Endothelial cell of umbilical vein (primary cell): ENCODE measurements around the gene PNKD. TPM values are rescaled to one million over a fixed set of nuclear protein-coding genes. Genes with fewer than 3 reads are reported as not detected.

Experiments used
- BruUV-seq: library from RNA; stranded (reverse); fragments of 400-500 nt; replicated peaks from 2 replicates; lab custom pipeline; 2021; lab: Mats Ljungman, UMichigan
- CTCF ChIA-PET: fragments of 300-600, 350-600 bp; sonication (Branson Sonifier 250); formaldehyde crosslinking; loops from one replicate; lab custom pipeline; 2021; ENCODE audit warnings: antibody characterized with exemption, inconsistent platforms; lab: Charles Lee
- POLR2A ChIA-PET: fragments of 300-600, 350-600 bp; sonication (Branson Sonifier 250); formaldehyde crosslinking; loops from one replicate; lab custom pipeline; 2021; ENCODE audit warnings: antibody characterized with exemption, inconsistent platforms; lab: Charles Lee
- DNase-seq: peaks from one replicate; pipeline ENCODE4 v3.0.0-alpha.2; 2011; ENCODE audit warnings: low read depth, low spot score
- FAIRE-seq: peaks from 2 replicates; lab custom pipeline; 2011; peaks lifted over from hg19 to GRCh38; lab: Jason Lieb, UNC
- H2AFZ ChIP-seq: 2 replicates; pipeline ENCODE4 v1.6.0; 2012; ENCODE audit warnings: low read depth, low read length, control low read depth, inconsistent platforms
- H3K27ac ChIP-seq: 2 replicates; pipeline ENCODE4 v1.5.1; 2011; ENCODE audit warnings: low read depth, mild to moderate bottlenecking, control low read depth, low read length, moderate library complexity; ENCODE audit not compliant: insufficient read depth
- H3K27me3 ChIP-seq, 2 experiments: 2 replicates each; pipeline versions ENCODE4 v1.6.0 to v1.6.1; 2011; ENCODE audit warnings: low read length in 2 of 2, mixed read lengths in 1 of 2; ENCODE audit not compliant: control insufficient read depth in 2 of 2, insufficient read depth in 2 of 2
- H3K36me3 ChIP-seq, 2 experiments: 2 replicates in 1 of 2; 3 replicates in 1 of 2; pipeline ENCODE4 v1.5.1; 2011; ENCODE audit warnings: low read length in 2 of 2, mild to moderate bottlenecking in 1 of 2, moderate library complexity in 1 of 2; ENCODE audit not compliant: control insufficient read depth in 2 of 2, insufficient read depth in 2 of 2; ENCODE audit errors: extremely low read depth in 1 of 2
- H3K4me1 ChIP-seq: 3 replicates; pipeline ENCODE4 v1.5.1; 2011; ENCODE audit warnings: mild to moderate bottlenecking, low read length; ENCODE audit not compliant: control insufficient read depth, insufficient read depth; ENCODE audit errors: extremely low read depth
- H3K4me2 ChIP-seq: 2 replicates; pipeline ENCODE4 v1.6.1; 2011; ENCODE audit warnings: low read length, control low read depth, mixed read lengths; ENCODE audit not compliant: insufficient read depth
- H3K4me3 ChIP-seq, 3 experiments: fragments of 200-600 bp in 1 of 3; sonication (generic), shearing (Covaris generic) in 1 of 3; replicated peaks in 1 of 3; 2 replicates each; pipeline ENCODE4 v1.5.1; 2011 to 2016; ENCODE audit warnings: control low read depth in 3 of 3, low read length in 3 of 3, mild to moderate bottlenecking in 2 of 3, inconsistent platforms in 1 of 3, low read depth in 1 of 3, moderate library complexity in 1 of 3; ENCODE audit not compliant: insufficient read depth in 1 of 3
- H3K79me2 ChIP-seq: 2 replicates; pipeline ENCODE4 v1.6.0; 2012; ENCODE audit warnings: low read length, inconsistent platforms; ENCODE audit not compliant: control insufficient read depth, insufficient read depth
- H3K9ac ChIP-seq: replicated peaks from 2 replicates; pipeline ENCODE3; 2011; ENCODE audit warnings: low read length, control low read depth; ENCODE audit not compliant: insufficient read depth; ENCODE audit errors: extremely low read depth
- H3K9me1 ChIP-seq: replicated peaks from 3 replicates; pipeline ENCODE4 v1.6.0; 2011; ENCODE audit warnings: mild to moderate bottlenecking, low read length; ENCODE audit not compliant: control insufficient read depth, insufficient read depth; ENCODE audit errors: extremely low read depth
- H3K9me3 ChIP-seq: replicated peaks from 2 replicates; pipeline ENCODE4 v1.5.1; 2012; ENCODE audit warnings: low read length, inconsistent platforms; ENCODE audit not compliant: control insufficient read depth, insufficient read depth
- H4K20me1 ChIP-seq: replicated peaks from 2 replicates; pipeline ENCODE3; 2011; ENCODE audit warnings: mild to moderate bottlenecking, low read length; ENCODE audit not compliant: control insufficient read depth, insufficient read depth; ENCODE audit errors: extremely low read depth
- EZH2 ChIP-seq: IDR thresholded peaks from 2 replicates; pipeline ENCODE4 v1.6.1; 2012; ENCODE audit warnings: borderline replicate concordance, low read depth, mild to moderate bottlenecking, moderate library complexity, low read length, inconsistent platforms; ENCODE audit not compliant: severe bottlenecking
- FOS ChIP-seq: IDR thresholded peaks from 2 replicates; pipeline ENCODE4 v1.6.1; 2011; ENCODE audit warnings: mild to moderate bottlenecking, low read length, moderate library complexity, borderline replicate concordance; ENCODE audit not compliant: insufficient read depth
- JUN ChIP-seq: IDR thresholded peaks from 2 replicates; pipeline ENCODE4 v1.6.1; 2011; ENCODE audit warnings: borderline replicate concordance, low read depth; ENCODE audit not compliant: insufficient read length, insufficient read depth
- MYC ChIP-seq: IDR thresholded peaks from one replicate; pipeline ENCODE4 v1.6.1; 2011; ENCODE audit warnings: mild to moderate bottlenecking, low read depth, low read length
- POLR2A ChIP-seq: IDR thresholded peaks from 2 replicates; pipeline ENCODE4 v1.6.1; 2012; ENCODE audit warnings: low read depth, mild to moderate bottlenecking, control low read depth, low read length
- POLR2AphosphoS5 ChIP-seq: IDR thresholded peaks from 2 replicates; pipeline ENCODE4 v1.6.1; 2012; ENCODE audit warnings: low read depth, mild to moderate bottlenecking, control low read depth, low read length, moderate library complexity; ENCODE audit not compliant: insufficient read depth
- dilution Hi-C: fragments of 300-500 bp; cut with MboI; formaldehyde crosslinking; loops from one replicate; pipeline ENCODE4 v1.15.0; 2019; ENCODE audit warnings: low sequenced_read_pairs; ENCODE audit not compliant: extremely low pct_ligation_motif_present
- intact Hi-C: fragments of 100-400 bp; cut with micrococcal nuclease; formaldehyde crosslinking; loops from one replicate; pipeline ENCODE4 v1.10.0; 2022
- polyA plus RNA-seq, 4 experiments: library from polyadenylated mRNA; depleted of rRNA in 3 of 4; stranded (reverse) in 3 of 4; unstranded in 1 of 4; fragments of >200 nt; gene quantifications; 2 replicates each; pipeline versions ENCODE4 v1.2.1 to v1.2.3, GENCODE V29; 2011 to 2012; ENCODE audit warnings: missing spikeins in 1 of 4
- total RNA-seq: library from RNA; stranded (reverse); gene quantifications from 2 replicates; pipeline ENCODE4 v1.2.3, GENCODE V29; 2021
- TF ChIP-seq, protein P1 (sequence below), 2 donors: IDR thresholded peaks; 1 replicate in 1 of 2; 2 replicates in 1 of 2; pipeline ENCODE4 v1.5.1; 2011; ENCODE audit warnings: low read length in 2 of 2, mild to moderate bottlenecking in 2 of 2, moderate library complexity in 2 of 2, control low read depth in 1 of 2, inconsistent platforms in 1 of 2, low read depth in 1 of 2; ENCODE audit not compliant: insufficient read depth in 1 of 2; ENCODE audit errors: extremely low read depth in 1 of 2
- TF ChIP-seq, protein P2 (sequence below): IDR thresholded peaks from 2 replicates; pipeline ENCODE4 v1.6.1; 2011; ENCODE audit not compliant: insufficient read depth, insufficient read length

Gene PNKD
- total and polyA plus RNA-seq, 2 donors (not counting 3 experiments of a cell fraction or from before 2014, with no cell fraction given) = 56.1 to 88.3 TPM

DNA sequence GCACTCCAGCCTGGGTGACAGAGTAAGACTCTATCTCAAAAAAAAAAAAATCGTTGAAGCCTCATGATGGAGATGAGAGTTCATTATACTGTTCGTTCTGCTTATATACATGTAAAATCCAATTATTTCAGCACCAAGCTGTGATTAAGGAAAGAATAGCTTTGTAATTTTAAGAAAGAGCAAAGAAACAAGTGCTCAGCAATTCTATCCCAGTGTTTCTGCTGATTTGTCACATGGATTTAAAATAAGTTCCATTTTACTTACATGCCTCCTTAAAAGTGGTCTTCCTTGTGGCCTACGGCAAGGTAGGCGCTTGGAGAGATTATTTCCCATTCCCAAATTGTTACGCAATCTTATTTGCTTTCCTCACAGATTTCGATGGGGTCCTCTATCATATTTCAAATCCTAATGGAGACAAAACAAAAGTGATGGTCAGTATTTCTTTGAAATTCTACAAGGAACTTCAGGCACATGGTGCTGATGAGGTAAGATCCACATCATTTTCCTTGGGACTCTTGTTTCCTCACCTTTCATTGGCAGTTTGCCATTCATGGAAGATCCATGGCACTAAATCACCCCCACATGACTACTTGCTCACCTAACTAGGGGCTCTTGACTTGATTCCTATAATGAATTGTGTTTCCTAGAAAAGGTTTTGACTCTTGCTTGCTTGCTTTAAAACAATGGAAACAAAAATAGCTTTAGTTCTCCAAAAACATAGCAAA is 41.8 kb upstream of the PNKD start:
- Histone ChIP-seq H3K27ac (peak overlapping the region; percentile 70), H3K9me3 (no peaks in the 10 kb centered on the region), H3K9ac (peak overlapping the region; percentile 53), H3K79me2 (peaks cover 71% of the 10 kb centered on the region), H2AFZ (no peak overlapping the region), H3K9me1 (no peaks in the 10 kb centered on the region), H3K36me3 (peaks cover 27 to 44% of the 10 kb centered on the region in 2 experiments), H3K4me1 (peaks cover 34% of the 10 kb centered on the region), H3K4me2 (peak overlapping the region; percentile 86), H3K4me3 (no peak overlapping the region), H4K20me1 (no peaks in the 10 kb centered on the region), H3K27me3 (no peaks in the 10 kb centered on the region)
- TSS peak; percentile 98 for BruUV-seq
- peak; percentile 31 for FAIRE-seq
- dilution Hi-C loops = no loop called here
- no peak for DNase-seq
- intact Hi-C loops = loop anchor here (1.0 to 5.0 kb wide), 3 partner anchors 9 to 179 kb away; no protein-coding TSS in a partner anchor
- CTCF ChIA-PET = interaction anchor here (1.1 to 1.5 kb wide), 5 partner anchors 8 to 670 kb away, joined by 3 to 8 read pairs (median 4); partner anchors contain the start of gene ARPC2
- TF ChIP-seq POLR2A (no peak), MYC (no peak), EZH2 (no peak), JUN (no peak), FOS (no peak), POLR2AphosphoS5 (no peak)
- TF ChIP-seq, protein P1, sequence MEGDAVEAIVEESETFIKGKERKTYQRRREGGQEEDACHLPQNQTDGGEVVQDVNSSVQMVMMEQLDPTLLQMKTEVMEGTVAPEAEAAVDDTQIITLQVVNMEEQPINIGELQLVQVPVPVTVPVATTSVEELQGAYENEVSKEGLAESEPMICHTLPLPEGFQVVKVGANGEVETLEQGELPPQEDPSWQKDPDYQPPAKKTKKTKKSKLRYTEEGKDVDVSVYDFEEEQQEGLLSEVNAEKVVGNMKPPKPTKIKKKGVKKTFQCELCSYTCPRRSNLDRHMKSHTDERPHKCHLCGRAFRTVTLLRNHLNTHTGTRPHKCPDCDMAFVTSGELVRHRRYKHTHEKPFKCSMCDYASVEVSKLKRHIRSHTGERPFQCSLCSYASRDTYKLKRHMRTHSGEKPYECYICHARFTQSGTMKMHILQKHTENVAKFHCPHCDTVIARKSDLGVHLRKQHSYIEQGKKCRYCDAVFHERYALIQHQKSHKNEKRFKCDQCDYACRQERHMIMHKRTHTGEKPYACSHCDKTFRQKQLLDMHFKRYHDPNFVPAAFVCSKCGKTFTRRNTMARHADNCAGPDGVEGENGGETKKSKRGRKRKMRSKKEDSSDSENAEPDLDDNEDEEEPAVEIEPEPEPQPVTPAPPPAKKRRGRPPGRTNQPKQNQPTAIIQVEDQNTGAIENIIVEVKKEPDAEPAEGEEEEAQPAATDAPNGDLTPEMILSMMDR (IDR thresholded peaks at IDR 0.05; ENCODE audit: extremely low read depth in 1 of 2, insufficient read depth in 1 of 2, low read depth in 1 of 2, low read length in 2 of 2) = no peak
- TF ChIP-seq, protein P2, sequence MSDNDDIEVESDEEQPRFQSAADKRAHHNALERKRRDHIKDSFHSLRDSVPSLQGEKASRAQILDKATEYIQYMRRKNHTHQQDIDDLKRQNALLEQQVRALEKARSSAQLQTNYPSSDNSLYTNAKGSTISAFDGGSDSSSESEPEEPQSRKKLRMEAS = no peak
- POLR2A ChIA-PET = no interaction called here
